Neuronal stem cell (in vitro differentiated cells): Measurements from ENCODE around the gene SLAIN2.
A peak's percentile ranks its signal among the peaks of the same experiment; 100 is the strongest.

Experiments used
- DNase-seq: peaks from one replicate; pipeline ENCODE4 v3.0.0-alpha.2; 2013; ENCODE audit warnings: low spot score
- H2AFZ ChIP-seq: one replicate; pipeline ENCODE4 v1.6.1; 2013; ENCODE audit warnings: mild to moderate bottlenecking, low read length, inconsistent platforms
- H2AK5ac ChIP-seq: 2 replicates; pipeline ENCODE4 v1.6.1; 2013; ENCODE audit warnings: low read depth, mild to moderate bottlenecking, inconsistent platforms, low read length, moderate library complexity, mixed read lengths
- H2BK120ac ChIP-seq: 2 replicates; pipeline ENCODE4 v1.6.1; 2013; ENCODE audit warnings: low read depth, mild to moderate bottlenecking, inconsistent platforms, low read length, moderate library complexity, mixed read lengths
- H2BK12ac ChIP-seq: one replicate; pipeline ENCODE4 v1.6.1; 2013; ENCODE audit warnings: low read length, inconsistent platforms
- H2BK15ac ChIP-seq: 2 replicates; pipeline ENCODE4 v1.6.1; 2013; ENCODE audit warnings: mild to moderate bottlenecking, low read length, inconsistent platforms, mixed read lengths
- H2BK5ac ChIP-seq: one replicate; pipeline ENCODE4 v1.6.1; 2013; ENCODE audit warnings: inconsistent platforms, mild to moderate bottlenecking, low read length, moderate library complexity
- H3K14ac ChIP-seq: one replicate; pipeline ENCODE4 v1.6.1; 2013; ENCODE audit warnings: low read length, inconsistent platforms
- H3K18ac ChIP-seq: 2 replicates; pipeline ENCODE4 v1.6.1; 2013; ENCODE audit warnings: low read length, inconsistent platforms
- H3K23ac ChIP-seq: 2 replicates; pipeline ENCODE4 v1.6.1; 2013; ENCODE audit warnings: low read depth, mild to moderate bottlenecking, mixed read lengths, low read length, inconsistent platforms; ENCODE audit not compliant: poor library complexity
- H3K27ac ChIP-seq: replicated peaks from 3 replicates; pipeline ENCODE4 v1.5.1; 2013; ENCODE audit warnings: low read length, inconsistent platforms
- H3K27me3 ChIP-seq, 3 experiments: 2 replicates each; pipeline ENCODE4 v1.6.1; 2013; ENCODE audit warnings: low read length in 3 of 3, mild to moderate bottlenecking in 2 of 3, inconsistent platforms in 1 of 3, low read depth in 1 of 3, mixed read lengths in 1 of 3, moderate library complexity in 1 of 3; ENCODE audit not compliant: control insufficient read depth in 3 of 3, insufficient read depth in 3 of 3
- H3K36me3 ChIP-seq, 2 donors: replicated peaks in 1 of 2; 2 replicates each; pipeline ENCODE4 v1.6.1; 2013; ENCODE audit warnings: low read length in 2 of 2; ENCODE audit not compliant: control insufficient read depth in 2 of 2, insufficient read depth in 2 of 2
- H3K4ac ChIP-seq: 2 replicates; pipeline ENCODE4 v1.6.1; 2013; ENCODE audit warnings: inconsistent platforms, mild to moderate bottlenecking, low read length, moderate library complexity
- H3K4me1 ChIP-seq, 2 donors: 1 replicate in 1 of 2; 2 replicates in 1 of 2; pipeline ENCODE4 v1.6.1; 2013; ENCODE audit warnings: low read length in 2 of 2, low read depth in 1 of 2; ENCODE audit not compliant: control insufficient read depth in 2 of 2, insufficient read depth in 1 of 2
- H3K4me2 ChIP-seq: one replicate; pipeline ENCODE4 v1.6.1; 2013; ENCODE audit warnings: mild to moderate bottlenecking, low read length, inconsistent platforms; ENCODE audit not compliant: insufficient read depth, poor library complexity, severe bottlenecking
- H3K4me3 ChIP-seq, 2 donors: 2 replicates each; pipeline ENCODE4 v1.5.1; 2013; ENCODE audit warnings: low read length in 2 of 2, mild to moderate bottlenecking in 2 of 2, inconsistent platforms in 1 of 2, moderate library complexity in 1 of 2
- H3K79me1 ChIP-seq: one replicate; pipeline ENCODE4 v1.6.1; 2013; ENCODE audit warnings: low read depth, mild to moderate bottlenecking, inconsistent platforms, low read length, moderate library complexity
- H3K9ac ChIP-seq: one replicate; pipeline ENCODE4 v1.6.1; 2013; ENCODE audit warnings: mild to moderate bottlenecking, low read depth, low read length, inconsistent platforms; ENCODE audit not compliant: poor library complexity
- H3K9me3 ChIP-seq, 2 donors: replicated peaks in 1 of 2; 2 replicates each; pipeline versions ENCODE3 to v1.6.1; 2013; ENCODE audit warnings: low read length in 2 of 2, mild to moderate bottlenecking in 2 of 2, inconsistent platforms in 1 of 2, low read depth in 1 of 2, mixed read lengths in 1 of 2, moderate library complexity in 1 of 2; ENCODE audit not compliant: control insufficient read depth in 2 of 2, insufficient read depth in 1 of 2
- H4K8ac ChIP-seq: one replicate; pipeline ENCODE4 v1.6.1; 2013; ENCODE audit warnings: low read depth, mild to moderate bottlenecking, inconsistent platforms, low read length, moderate library complexity
- H4K91ac ChIP-seq: one replicate; pipeline ENCODE4 v1.6.1; 2013; ENCODE audit warnings: low read length, low read depth, mild to moderate bottlenecking, inconsistent platforms; ENCODE audit not compliant: poor library complexity
- WGBS, 2 donors: extraction: QIAGEN DNeasy Blood & Tissue Kit; methylation state at CpG; one replicate each; pipeline ENCODE4 v1.1.7; 2013; ENCODE audit warnings: missing lambda C conversion rate in 2 of 2, mixed read lengths in 1 of 2; ENCODE audit not compliant: insufficient read length in 2 of 2, insufficient replicate concordance in 1 of 2; ENCODE audit errors: extremely low coverage in 2 of 2; 5-methylcytosine and 5-hydroxymethylcytosine counted together

Gene SLAIN2

DNA sequence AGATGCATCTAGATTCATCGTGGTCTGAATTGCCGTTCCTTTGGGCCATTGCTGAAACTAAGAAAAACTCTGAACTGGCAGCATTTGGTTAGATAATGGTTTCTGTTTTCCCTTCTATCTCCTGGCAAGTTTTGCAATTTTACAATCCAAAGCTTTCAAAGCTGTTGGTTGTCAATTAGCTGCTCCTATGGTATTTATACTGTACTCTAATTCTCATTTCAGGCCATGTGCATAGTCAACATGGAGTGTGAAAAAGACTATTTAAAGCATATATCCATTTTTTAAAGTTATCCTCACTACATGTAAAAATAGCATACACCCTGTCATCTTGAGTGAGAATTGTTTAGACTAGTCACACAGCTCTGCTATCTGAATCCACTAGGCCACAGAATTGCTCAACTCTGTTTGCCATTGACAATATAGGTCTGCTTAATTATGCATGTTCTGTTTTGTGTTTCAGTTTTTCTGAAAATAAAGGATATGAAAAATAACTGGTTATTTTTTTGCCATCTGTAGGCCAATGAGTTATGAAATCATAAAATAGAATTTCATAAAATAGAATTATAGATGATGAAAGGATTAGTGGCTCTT, 44.0 kb upstream of the SLAIN2 start:
- Histone ChIP-seq H3K9ac (no peak overlapping the region), H3K18ac (no peak overlapping the region), H4K8ac (no peak overlapping the region), H4K91ac (no peak overlapping the region), H3K4me3 (no peak overlapping the region), H2BK15ac (no peak overlapping the region), H3K79me1 (no peaks in the 10 kb centered on the region), H3K14ac (no peak overlapping the region), H2AFZ (no peak overlapping the region), H3K36me3 (no peaks in the 10 kb centered on the region), H3K4ac (no peak overlapping the region), H3K27me3 (no peaks in the 10 kb centered on the region), H2BK5ac (no peak overlapping the region), H3K4me1 (no peaks in the 10 kb centered on the region), H2BK12ac (no peak overlapping the region), H2BK120ac (no peak overlapping the region), H3K23ac (no peak overlapping the region), H3K27ac (no peak overlapping the region), H2AK5ac (no peak overlapping the region), H3K4me2 (no peak overlapping the region), H3K9me3 (no peaks in the 10 kb centered on the region)
- no peak for DNase-seq
- WGBS, 2 donors, result no CpG with 5 or more reads among the region's 2 CpGs

DNA sequence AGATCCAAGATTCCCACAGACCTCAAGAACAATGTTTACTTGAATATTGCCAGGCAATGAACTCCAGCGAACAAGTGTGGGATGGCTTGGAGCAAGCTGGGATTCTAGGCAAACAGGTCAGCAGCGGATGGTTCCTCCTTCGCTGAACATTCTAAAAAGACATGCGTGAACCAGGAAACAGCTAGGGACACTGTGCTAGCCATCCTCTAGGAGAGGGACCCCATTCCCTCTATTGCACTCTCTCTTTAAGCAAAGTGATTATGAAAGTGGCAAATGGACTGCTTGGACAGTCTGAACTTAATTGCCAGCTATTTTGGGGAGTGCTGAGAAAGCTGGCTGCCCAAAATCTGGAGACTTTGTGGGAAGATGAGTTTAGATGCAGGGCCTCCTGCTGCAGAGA, 41.8 kb upstream of the SLAIN2 start:
- H3K79me1 ChIP-seq, result no peaks in the 10 kb centered on the region
- no peak overlapping the region for H3K14ac ChIP-seq
- H3K23ac ChIP-seq, result no peak overlapping the region
- H4K8ac ChIP-seq, result no peak overlapping the region
- no peak overlapping the region for H2AFZ ChIP-seq
- H3K4me3 ChIP-seq, result no peak overlapping the region
- no peaks in the 10 kb centered on the region for H3K9me3 ChIP-seq
- H2AK5ac ChIP-seq, result no peak overlapping the region
- H2BK5ac ChIP-seq, result no peak overlapping the region
- no peaks in the 10 kb centered on the region for H3K36me3 ChIP-seq
- H3K9ac ChIP-seq, result no peak overlapping the region
- H2BK12ac ChIP-seq, result no peak overlapping the region
- no peak overlapping the region for H2BK15ac ChIP-seq
- H3K27me3 ChIP-seq, result no peaks in the 10 kb centered on the region
- H4K91ac ChIP-seq, result no peak overlapping the region
- no peaks in the 10 kb centered on the region for H3K4me1 ChIP-seq
- no peak overlapping the region for H2BK120ac ChIP-seq
- DNase-seq, result no peak
- H3K4ac ChIP-seq, result no peak overlapping the region
- WGBS, 2 donors, result no CpG with 5 or more reads among the region's 4 CpGs
- H3K4me2 ChIP-seq, result no peak overlapping the region
- H3K18ac ChIP-seq, result peak overlapping the region; percentile 5
- no peak overlapping the region for H3K27ac ChIP-seq

DNA sequence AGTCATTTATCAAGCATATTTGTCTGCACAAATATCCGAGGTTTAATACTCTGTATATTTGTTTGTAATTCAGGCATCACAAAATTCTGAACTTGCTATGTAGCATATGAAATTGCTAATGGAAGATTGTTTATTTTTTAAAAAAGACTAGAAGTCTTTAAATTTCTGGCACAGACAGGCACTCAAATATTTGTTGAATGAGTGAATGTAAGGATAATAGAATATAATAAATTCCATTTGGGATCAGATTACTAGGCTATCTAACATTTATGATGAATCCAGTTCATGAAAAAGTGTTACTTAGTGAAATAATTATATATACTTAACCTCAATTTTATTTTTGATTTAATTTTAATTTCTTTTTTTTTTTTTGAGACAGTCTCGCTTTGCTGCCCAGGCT, 41.3 kb upstream of the SLAIN2 start:
- no CpG with 5 or more reads among the region's 2 CpGs for WGBS, 2 donors
- no peak overlapping the region for H3K9ac ChIP-seq
- DNase-seq, result no peak
- no peaks in the 10 kb centered on the region for H3K9me3 ChIP-seq
- H3K27ac ChIP-seq, result no peak overlapping the region
- no peak overlapping the region for H2BK5ac ChIP-seq
- no peaks in the 10 kb centered on the region for H3K79me1 ChIP-seq
- H3K23ac ChIP-seq, result no peak overlapping the region
- H3K4me1 ChIP-seq, result no peaks in the 10 kb centered on the region
- H3K36me3 ChIP-seq, result no peaks in the 10 kb centered on the region
- H2AFZ ChIP-seq, result no peak overlapping the region
- H3K4me2 ChIP-seq, result no peak overlapping the region
- H3K14ac ChIP-seq, result no peak overlapping the region
- H3K4me3 ChIP-seq, result no peak overlapping the region
- H2BK15ac ChIP-seq, result no peak overlapping the region
- H4K8ac ChIP-seq, result no peak overlapping the region
- no peak overlapping the region for H2AK5ac ChIP-seq
- no peaks in the 10 kb centered on the region for H3K27me3 ChIP-seq
- no peak overlapping the region for H3K18ac ChIP-seq
- no peak overlapping the region for H2BK120ac ChIP-seq
- H3K4ac ChIP-seq, result no peak overlapping the region
- H4K91ac ChIP-seq, result no peak overlapping the region
- no peak overlapping the region for H2BK12ac ChIP-seq

DNA sequence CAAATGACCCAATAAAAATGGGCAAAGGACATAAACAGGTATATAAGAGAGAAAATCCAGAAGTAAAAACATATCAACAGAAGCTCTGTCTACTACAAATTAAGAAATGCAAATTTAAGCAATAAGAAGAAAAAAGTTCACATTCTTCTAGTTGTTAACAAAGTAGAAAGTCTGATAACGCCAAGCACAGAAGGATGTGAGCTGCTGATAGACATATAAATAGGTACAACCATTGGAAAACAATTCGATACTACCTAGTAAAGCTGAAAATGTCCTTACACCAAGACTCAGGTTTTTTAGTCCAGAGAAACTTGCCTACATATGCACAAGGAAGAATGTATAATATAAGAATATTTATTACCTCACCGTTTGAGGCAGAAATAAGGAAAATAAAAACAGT, 35.8 kb upstream of the SLAIN2 start:
- no peak for DNase-seq
- Histone ChIP-seq H4K91ac (no peak overlapping the region), H3K9me3 (no peaks in the 10 kb centered on the region), H2BK15ac (no peak overlapping the region), H3K4ac (no peak overlapping the region), H3K36me3 (no peaks in the 10 kb centered on the region), H3K4me3 (no peak overlapping the region), H3K79me1 (no peaks in the 10 kb centered on the region), H2AK5ac (no peak overlapping the region), H3K27me3 (no peaks in the 10 kb centered on the region), H2BK12ac (no peak overlapping the region), H2BK5ac (no peak overlapping the region), H3K4me2 (no peak overlapping the region), H2BK120ac (no peak overlapping the region), H3K9ac (no peak overlapping the region), H3K14ac (no peak overlapping the region), H3K18ac (no peak overlapping the region), H3K27ac (no peak overlapping the region), H3K23ac (no peak overlapping the region), H3K4me1 (no peaks in the 10 kb centered on the region), H2AFZ (no peak overlapping the region), H4K8ac (no peak overlapping the region)
- WGBS, 2 donors, result no CpG with 5 or more reads among the region's 3 CpGs
